ENCODE measurements around the gene AOAH.
"Not testable (repeated sequence)": the region's sequence is repeated elsewhere in the genome, so short reads cannot be mapped to it uniquely, and the experiment has no call there.

Gene AOAH

DNA sequence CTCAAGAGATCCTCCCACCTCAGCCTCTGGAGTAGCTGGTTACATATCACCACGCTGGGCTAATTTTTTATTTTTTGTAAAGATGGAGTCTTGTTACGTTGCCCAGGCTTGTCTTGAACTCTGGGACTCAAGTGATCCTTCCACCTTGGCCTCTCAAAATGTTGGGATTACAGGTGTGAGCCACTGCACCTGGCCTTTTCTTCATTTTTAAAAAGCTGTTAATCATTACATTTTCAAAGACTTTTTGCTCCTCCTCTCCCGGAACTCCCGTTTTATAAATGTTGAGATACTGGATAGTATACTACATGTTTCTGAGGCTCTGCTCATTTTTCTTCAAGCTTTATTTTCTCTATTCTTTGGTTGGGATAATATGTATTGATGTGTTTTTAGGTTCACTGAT lies 16.4 kb downstream of the AOAH start:
- Histone ChIP-seq H3K27me3 (replicated peaks) (no peaks in the 10 kb centered on the region), H3K36me3 (replicated peaks) (no peaks in the 10 kb centered on the region), H3K27ac (no peak overlapping the region), H3K4me3 (ENCODE audit: low read depth, low read length) (no peak overlapping the region)
- in situ Hi-C loops (cut with HindIII; ENCODE audit: low pct_ligation_motif_present, low sequenced_read_pairs), result no loop called here
- no peak for DNase-seq
- TF ChIP-seq, protein P1, sequence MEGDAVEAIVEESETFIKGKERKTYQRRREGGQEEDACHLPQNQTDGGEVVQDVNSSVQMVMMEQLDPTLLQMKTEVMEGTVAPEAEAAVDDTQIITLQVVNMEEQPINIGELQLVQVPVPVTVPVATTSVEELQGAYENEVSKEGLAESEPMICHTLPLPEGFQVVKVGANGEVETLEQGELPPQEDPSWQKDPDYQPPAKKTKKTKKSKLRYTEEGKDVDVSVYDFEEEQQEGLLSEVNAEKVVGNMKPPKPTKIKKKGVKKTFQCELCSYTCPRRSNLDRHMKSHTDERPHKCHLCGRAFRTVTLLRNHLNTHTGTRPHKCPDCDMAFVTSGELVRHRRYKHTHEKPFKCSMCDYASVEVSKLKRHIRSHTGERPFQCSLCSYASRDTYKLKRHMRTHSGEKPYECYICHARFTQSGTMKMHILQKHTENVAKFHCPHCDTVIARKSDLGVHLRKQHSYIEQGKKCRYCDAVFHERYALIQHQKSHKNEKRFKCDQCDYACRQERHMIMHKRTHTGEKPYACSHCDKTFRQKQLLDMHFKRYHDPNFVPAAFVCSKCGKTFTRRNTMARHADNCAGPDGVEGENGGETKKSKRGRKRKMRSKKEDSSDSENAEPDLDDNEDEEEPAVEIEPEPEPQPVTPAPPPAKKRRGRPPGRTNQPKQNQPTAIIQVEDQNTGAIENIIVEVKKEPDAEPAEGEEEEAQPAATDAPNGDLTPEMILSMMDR (IDR thresholded peaks at IDR 0.05; ENCODE audit: low read depth, low read length, missing control alignments), result no peak

DNA sequence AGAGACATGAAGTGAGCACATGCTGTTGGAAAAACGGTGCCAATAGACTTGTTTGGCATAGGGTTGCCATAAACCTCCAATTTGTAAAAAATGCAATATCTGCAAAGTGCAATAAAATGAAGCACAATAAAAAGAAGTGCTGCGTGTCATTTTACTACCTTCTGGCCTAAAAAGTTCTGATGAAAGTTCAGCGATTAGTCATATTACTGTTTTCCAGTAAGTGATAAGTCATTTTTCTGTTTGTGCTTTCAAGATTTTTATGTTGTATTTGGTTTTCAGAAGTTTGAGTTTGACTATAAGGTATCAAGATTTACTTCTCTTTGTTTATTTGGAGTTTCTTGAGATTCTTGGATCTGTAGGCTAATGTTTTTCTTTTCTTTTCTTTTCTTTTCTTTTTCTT lies 16.8 kb downstream of the AOAH start:
- DNase-seq, result no peak
- H3K27me3 ChIP-seq (replicated peaks), result no peaks in the 10 kb centered on the region
- H3K4me3 ChIP-seq (ENCODE audit: low read depth, low read length), result no peak overlapping the region
- no peaks in the 10 kb centered on the region for H3K36me3 ChIP-seq (replicated peaks)
- in situ Hi-C loops (cut with HindIII; ENCODE audit: low pct_ligation_motif_present, low sequenced_read_pairs), result no loop called here
- TF ChIP-seq, protein P1 (IDR thresholded peaks at IDR 0.05; ENCODE audit: low read depth, low read length, missing control alignments), result no peak
- H3K27ac ChIP-seq, result no peak overlapping the region

DNA sequence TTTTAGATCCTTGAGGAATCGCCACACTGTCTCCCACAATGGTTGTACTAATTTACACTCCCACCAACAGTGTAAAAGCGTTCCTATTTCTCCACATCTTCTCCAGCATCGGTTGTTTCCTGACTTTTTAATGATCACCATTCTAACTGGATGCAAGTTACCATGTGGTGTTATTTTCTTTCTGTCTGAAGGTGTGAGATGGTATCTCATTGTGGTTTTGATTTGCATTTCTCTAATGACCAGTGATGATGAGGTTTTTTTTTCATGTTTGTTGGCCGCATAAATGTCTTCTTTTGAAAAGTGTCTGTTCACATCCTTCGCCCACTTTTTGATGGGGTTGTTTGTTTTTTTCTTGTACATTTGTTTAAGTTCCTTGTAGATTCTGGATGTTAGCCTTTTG lies 20.4 kb downstream of the AOAH start:
- H3K27ac ChIP-seq; H3K4me3 ChIP-seq (ENCODE audit: low read depth, low read length); H3K27me3 ChIP-seq (replicated peaks); DNase-seq; in situ Hi-C loops (cut with HindIII; ENCODE audit: low pct_ligation_motif_present, low sequenced_read_pairs); H3K36me3 ChIP-seq (replicated peaks): not testable (repeated sequence)

DNA sequence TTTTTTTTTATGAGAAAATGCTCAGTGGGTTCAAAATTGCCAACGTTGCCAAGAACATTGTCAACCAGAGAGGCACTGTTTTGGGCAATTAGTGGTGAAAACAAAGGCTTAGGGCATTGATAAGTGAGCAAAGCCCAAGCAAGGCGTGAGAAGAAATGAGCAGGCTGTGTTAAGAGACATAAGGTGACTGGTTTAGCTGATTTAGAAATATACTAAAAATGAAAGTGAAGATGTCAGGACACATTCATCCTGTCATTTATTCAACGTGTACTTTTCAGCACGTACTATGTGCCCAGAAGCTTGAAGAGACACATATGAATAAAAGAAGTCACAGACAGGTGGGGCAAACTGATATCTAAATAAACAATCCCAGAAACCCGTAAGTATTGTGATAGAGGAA lies 31.8 kb downstream of the AOAH start:
- Histone ChIP-seq H3K27me3 (replicated peaks) (no peaks in the 10 kb centered on the region), H3K27ac (no peak overlapping the region), H3K4me3 (ENCODE audit: low read depth, low read length) (no peak overlapping the region), H3K36me3 (replicated peaks) (no peaks in the 10 kb centered on the region)
- TF ChIP-seq, protein P1 (IDR thresholded peaks at IDR 0.05; ENCODE audit: low read depth, low read length, missing control alignments), result no peak
- in situ Hi-C loops (cut with HindIII; ENCODE audit: low pct_ligation_motif_present, low sequenced_read_pairs), result no loop called here
- DNase-seq, result no peak

DNA sequence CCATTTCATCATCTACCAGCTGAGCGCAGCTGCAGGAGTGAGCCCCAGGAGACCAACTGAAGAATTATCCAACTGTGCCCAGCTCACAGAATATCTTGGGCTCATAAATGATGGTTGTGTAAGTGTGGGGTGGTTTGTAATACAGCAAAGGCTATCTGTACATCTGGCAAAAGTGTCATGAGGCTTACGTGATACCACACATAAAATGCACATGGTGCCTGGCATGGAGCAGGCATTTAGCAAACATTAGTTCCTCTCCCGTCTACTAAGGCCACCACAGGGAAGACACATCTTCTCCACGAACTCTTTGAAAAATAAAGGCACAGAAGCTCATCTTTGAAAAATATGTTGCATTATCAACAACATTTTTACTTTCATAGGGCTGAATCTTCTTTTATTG lies 32.3 kb downstream of the AOAH start:
- in situ Hi-C loops (cut with HindIII; ENCODE audit: low pct_ligation_motif_present, low sequenced_read_pairs), result no loop called here
- TF ChIP-seq, protein P1 (IDR thresholded peaks at IDR 0.05; ENCODE audit: low read depth, low read length, missing control alignments), result no peak
- Histone ChIP-seq H3K27me3 (replicated peaks) (no peaks in the 10 kb centered on the region), H3K4me3 (ENCODE audit: low read depth, low read length) (no peak overlapping the region), H3K36me3 (replicated peaks) (no peaks in the 10 kb centered on the region), H3K27ac (no peak overlapping the region)
- DNase-seq, result no peak

DNA sequence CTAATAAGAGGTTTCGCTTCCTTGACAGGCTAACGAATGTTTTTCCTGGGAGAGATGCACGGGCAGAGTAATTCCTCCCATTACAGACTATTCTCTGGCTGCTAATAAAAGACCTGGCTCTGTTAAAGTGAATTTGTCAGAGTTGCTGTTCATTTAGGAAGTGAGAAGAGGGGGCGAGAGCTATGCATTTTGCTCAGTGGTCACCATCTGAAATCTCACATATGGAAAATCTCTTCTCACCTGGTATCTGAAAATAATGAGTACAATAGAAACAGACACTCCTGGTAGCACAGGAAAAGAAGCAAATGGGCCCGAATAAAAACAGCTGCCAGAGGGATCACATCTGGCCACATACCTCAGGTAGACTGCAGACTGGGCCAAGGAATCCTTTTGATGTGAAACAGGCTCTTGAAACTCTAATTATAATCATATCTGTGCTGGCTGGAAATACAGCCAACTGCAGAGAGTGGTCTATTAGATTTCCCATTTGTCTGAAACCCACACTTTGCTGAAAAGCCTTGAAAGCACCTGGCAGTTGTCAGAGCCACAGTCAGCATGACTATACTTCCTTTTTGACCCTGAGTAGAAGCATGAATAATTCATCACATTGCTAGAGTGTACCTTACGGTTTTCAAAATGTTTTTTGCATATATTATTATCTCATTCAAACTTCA lies 33.6 kb downstream of the AOAH start:
- in situ Hi-C loops (cut with HindIII; ENCODE audit: low pct_ligation_motif_present, low sequenced_read_pairs), result no loop called here
- H3K36me3 ChIP-seq (replicated peaks), result no peaks in the 10 kb centered on the region
- H3K27ac ChIP-seq, result no peak overlapping the region
- no peaks in the 10 kb centered on the region for H3K27me3 ChIP-seq (replicated peaks)
- no peak overlapping the region for H3K4me3 ChIP-seq (ENCODE audit: low read depth, low read length)
- TF ChIP-seq, protein P1 (IDR thresholded peaks at IDR 0.05; ENCODE audit: low read depth, low read length, missing control alignments), result no peak
- DNase-seq, result no peak

Measured in brain microvascular endothelial cell (primary cell).